GM21423 (cell line): ENCODE data around the gene DNAJC27.
A peak's percentile ranks its signal among the peaks of the same experiment; 100 is the strongest.

ENCODE experiments used
- ATAC-seq: cut with Tn5 transposase; IDR thresholded peaks from one replicate; pipeline ENCODE4 v1.9.1; 2021; ENCODE audit warnings: mild to moderate bottlenecking, moderate library complexity; ENCODE audit not compliant: unreplicated experiment

Gene DNAJC27

GRCh38 chr2:24926602-24927252 is 45.0 kb downstream of the DNAJC27 start:
- no peak for ATAC-seq

DNA sequence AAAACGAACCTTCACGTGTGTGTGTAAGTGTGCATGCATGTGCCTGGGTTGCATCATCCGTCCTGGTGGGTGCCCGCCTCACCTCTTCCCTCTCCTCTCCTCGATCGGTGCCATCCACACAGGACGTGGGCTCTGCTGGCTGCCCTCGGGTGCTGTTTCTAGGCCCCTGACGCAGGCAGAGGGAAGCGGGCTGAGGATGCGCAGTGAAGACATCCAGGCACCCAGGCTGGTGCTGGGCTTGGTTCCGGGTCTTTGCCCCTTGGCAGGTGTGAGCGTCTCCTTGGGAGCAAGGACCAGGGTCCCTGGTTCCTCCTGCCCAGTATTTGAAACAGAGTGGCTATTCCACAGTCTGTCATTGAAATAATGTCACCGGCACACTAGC is 45.5 kb downstream of the DNAJC27 start:
- ATAC-seq, result no peak

- ATAC-seq, result no peak
These were observed 45.9 kb downstream of the DNAJC27 start for GRCh38 chr2:24925815-24926214.

DNA sequence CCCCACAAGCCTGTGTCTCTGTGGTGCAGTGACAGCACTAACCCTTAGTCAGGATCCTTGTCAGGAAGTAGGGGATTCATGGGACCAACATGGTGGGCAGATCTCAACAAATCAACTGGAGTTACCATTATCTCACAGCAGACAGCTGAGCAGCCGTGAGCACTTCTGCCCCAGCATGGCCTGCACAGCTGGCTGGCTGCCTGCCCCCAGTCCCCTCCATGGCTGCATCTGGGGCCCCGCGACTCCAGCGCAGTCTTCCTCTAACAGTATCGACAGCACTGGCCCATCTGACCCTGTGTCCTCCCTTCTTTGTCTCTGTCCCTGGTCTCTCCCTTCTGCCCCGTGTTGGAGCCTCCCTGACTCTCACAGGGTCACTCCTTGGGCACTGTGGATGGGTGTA is 47.0 kb downstream of the DNAJC27 start:
- ATAC-seq, result no peak

DNA sequence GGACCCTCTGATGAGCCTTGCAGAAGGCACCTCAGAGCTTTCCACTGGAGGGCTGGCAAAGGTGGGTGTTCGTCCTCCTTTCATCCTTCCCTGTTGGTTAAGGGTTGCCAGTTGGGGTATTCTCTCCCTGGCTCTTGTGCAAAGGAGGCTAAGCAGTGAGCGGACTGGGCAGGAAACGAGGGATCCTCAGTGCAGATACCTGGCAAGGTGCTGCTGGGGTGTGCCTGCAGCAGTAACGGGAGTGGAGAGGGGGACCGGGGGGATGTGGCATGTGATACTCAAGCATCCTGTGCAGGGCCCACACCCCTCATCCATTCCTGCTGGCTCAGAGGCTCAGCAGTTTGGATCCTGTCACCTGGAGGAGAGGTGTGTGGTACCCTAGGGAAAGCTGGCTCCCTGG is 47.5 kb downstream of the DNAJC27 start:
- ATAC-seq, result no peak

DNA sequence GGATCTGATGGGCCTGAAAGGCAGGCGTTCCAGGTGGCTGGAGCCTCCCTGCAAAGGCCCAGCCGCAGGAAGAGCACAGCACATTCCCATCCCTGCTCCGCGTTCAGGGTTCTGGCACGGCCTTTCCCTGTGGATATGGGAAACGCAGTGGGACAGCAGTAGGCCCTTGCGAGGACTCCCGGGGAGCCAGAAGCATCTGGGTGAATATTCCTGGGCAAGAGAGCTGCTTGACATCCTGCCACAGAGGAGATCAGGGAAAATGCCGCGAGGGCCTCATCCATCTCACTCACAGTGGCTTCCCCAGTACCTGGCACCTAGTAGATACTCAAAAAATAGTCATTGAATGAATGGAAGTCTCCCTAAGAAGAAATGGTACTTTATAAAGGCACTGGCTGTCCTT is 48.6 kb downstream of the DNAJC27 start:
- ATAC-seq, result no peak

- no peak for ATAC-seq
These were observed 49.2 kb downstream of the DNAJC27 start for GRCh38 chr2:24922556-24922955.

- ATAC-seq, result no peak
These were observed 50.8 kb downstream of the DNAJC27 start for GRCh38 chr2:24920809-24921441.

DNA sequence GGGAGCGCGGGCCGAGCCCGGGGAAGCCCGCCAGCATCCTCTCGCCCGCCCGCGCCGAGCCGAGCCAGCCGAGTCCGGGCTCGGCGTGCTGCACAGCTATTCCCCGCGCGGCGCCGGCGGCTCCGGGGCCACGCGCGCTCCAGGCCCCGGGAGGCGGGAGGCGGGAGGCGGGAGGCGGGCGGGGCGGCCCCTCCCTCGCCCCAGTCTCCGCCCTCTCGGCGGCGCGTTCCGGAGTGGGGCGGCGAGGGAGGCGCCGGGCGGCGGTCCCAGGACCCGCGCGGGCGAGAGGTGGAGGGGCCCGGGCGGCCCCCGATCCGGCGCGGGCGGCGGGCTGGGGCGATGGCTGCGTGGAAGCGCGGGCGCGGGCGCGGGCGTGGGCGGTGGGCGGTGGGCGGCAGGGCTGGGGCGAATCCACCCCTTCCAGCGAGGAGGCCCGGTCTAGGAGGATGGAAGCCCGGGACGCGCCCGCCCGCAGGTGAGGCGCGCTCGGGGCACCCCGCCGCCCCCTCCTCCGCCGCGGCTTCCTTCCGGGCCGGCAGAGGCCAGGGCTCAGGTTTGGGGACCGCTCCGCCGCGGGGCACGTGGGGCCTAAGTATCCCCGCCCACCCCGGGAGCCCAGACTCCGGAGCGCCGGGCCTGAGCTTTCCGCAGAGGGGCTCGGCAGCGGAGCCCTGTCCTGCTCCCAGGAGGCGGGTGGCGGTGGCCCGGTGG is 51.5 kb downstream of the DNAJC27 start, which contains the start of gene ADCY3:
Gene ADCY3, minus strand, starts transcription at position 140 of the 711 bp plus-strand sequence. CDS start 1,250 bp downstream, outside the sequence.
- ATAC-seq, result peak; percentile 57

DNA sequence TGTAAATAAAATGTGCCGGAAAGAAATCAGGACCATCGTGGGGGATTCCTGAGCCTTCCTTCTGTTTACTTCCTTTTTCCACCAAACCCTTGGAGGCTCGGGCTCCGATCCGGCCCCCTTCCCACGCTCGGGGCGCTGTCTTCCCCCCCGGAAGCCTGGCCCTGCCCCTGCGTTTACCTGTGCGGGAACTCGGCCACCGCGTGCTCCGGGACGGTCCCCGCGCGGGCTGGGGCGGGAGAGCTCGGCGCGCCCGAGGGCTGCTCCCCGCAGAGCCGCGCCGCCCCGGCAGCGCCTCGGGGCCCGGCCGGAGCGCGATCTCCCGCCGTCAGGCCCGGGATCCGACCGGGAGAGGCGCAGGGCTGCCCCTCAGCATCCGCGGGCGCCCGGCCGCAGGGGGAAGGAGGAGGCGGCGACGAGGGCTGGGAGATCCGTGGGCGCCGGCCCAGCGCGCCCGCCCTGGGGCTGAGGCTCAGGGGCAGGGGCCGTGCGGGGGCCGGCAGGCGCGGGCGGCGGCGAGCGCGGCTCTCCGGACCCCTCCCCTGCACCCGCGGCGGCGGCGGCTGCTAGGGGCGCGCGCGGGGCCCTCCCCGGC is 52.2 kb downstream of the DNAJC27 start:
- ATAC-seq, result peak; percentile 24

GRCh38 chr2:24919037-24919505 is 52.7 kb downstream of the DNAJC27 start:
- no peak for ATAC-seq

DNA sequence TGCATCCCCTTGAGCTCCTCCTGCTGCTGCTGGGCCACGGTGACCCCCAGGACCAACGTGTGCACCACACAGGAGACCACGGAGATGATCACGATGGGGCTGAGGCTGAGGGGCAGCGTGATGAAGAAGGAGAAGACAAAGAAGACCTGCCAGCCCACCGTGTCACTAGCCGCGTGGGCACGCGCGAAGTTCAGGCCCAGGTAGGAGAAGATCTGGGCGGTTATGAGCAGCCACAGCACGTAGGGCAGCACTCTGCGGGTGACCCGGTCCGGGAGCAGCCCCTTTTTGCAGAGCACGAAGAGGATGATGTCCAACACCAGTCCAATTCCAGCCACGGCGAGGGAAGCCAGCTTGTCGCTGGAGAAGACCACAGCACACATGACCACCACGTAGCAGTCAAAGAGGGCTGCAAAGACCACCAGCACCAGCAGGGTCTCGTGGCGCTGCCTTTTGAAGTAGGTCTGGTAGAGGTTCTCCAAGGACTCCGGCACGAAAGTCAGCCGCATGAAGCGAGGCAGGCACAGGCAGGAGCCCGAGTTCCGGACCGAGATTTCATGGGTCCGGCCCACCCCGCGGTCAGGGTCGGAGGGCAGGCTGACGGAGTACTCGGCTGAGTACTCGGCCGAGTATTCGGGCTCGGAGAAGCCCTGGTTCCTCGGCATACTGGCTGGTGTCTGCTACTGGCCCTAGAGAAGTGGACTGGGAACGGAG is 53.3 kb downstream of the DNAJC27 start:
- no peak for ATAC-seq

- ATAC-seq, result no peak
These were observed 53.9 kb downstream of the DNAJC27 start for GRCh38 chr2:24917731-24918325.

DNA sequence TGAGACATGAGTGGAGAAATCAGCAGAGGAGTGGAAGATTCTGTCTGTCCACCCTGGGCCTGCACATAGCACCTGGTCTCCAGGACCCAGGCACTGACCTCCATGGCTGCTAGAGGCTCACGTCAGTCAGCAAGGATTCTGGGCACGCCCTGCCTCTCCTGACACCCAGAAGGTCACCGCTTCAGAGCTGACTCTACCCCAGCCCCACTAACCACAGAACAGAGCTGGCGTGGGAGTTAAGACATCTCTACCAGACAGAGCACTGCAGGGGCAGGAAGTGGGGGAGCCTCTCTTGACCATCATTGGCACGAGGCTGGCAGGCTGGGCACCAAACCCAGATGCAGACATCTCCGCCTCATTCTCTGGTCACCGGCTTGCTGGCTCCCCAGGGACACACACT is 54.7 kb downstream of the DNAJC27 start:
- ATAC-seq, result no peak

GRCh38 chr2:24915796-24916195 is 56.0 kb downstream of the DNAJC27 start:
- no peak for ATAC-seq

DNA sequence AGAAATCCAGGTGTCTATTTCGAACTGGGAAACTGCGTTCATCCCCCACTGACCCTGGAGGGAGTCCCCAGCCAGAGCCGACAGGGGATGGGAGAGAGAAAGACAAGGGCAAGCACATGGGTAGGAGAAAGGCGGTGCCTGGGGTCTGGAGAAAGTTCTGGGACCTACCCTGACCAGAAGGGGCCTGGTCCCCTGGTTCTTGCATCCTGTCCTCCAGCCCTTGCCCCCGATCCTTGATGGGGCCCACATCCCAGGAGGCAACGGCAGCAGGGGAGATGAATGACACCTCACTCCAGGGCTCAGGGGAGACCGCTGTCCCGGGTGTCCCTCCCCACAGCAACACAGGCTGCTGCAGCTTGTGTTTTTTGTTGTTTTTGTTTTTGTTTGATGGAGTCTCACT is 56.6 kb downstream of the DNAJC27 start:
- no peak for ATAC-seq

DNA sequence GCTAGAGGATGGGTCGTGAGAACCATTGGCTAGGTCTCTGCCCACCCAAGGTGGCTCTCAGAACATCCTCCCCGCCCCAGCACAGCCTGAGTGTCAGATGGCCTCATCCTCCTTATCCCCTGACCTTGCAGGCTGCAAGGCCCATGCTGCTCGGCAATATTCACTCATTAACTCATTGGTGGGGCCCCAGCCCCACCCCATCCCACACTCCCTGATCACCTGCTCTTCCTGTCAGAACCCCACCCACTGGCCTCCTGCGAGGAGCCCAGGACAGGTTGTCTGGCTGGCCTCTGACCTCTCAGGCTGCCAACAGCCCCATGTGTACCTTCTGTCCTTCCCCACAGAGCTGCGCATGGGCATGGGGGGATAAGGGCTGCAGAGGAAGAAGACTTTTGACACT is 57.0 kb downstream of the DNAJC27 start:
- ATAC-seq, result no peak

- ATAC-seq, result no peak
These were observed 57.8 kb downstream of the DNAJC27 start for GRCh38 chr2:24913911-24914310.

DNA sequence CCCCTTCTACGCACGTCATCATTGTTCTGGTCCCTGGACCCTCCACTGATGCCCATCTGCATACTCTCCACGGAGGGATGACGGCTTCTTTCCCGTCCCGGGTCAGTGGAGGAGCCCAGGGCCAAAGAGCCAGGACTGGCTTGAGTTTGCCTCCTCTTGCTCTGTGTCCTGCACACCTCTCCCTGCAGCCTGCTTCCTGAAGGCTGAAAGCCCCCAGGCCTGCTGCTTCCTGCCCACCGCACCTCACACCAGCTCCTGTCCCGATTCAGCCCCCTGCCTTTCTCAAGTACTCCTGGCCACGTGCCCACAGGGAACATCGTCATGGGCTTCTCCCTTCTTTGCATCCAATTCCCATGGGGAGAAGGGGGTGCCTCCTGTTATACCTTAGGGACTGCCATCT is 58.8 kb downstream of the DNAJC27 start:
- ATAC-seq, result no peak

GRCh38 chr2:24912523-24912922 is 59.2 kb downstream of the DNAJC27 start:
- ATAC-seq, result no peak

DNA sequence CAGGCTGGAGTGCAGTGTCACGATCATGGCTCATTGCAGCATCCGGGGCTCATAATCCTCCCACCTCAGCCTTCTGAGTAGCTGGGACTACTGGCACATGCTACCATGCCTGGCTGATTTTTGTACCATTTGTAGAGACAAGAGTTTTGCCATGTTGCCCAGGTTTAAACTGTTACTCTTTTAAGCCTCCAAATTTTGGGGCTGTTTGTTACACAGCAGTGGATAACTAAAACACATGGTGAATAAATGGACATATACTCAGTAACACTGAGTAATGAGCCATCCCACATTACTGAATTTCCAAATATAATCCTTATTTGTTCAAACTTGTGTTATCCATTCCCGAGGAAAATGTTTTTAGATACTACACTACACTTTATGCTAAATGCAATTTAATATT is 61.5 kb downstream of the DNAJC27 start:
- no peak for ATAC-seq
